ENCODE data around the gene SNRPA. TPM values are rescaled to one million over a fixed set of nuclear protein-coding genes. Genes with fewer than 3 reads are reported as not detected.
A peak's percentile ranks its signal among the peaks of the same experiment; 100 is the strongest.

SNRPA gene
- polyA plus RNA-seq, 3 donors = 27.9 to 78.3 (median 44.2) TPM

GRCh38 chr19:40785526-40785925, 34.5 kb downstream of the SNRPA start:
- intact Hi-C loops (cut with micrococcal nuclease) = no loop called here
- Mint-ChIP-seq H3K27me3 (ENCODE audit: low read depth in 3 of 3) (peaks cover 0 to 6% (median 0%) of the 10 kb centered on the region in 3 donors), H3K36me3 (peaks cover 70 to 88% of the 10 kb centered on the region in 2 donors), H3K4me3 (no peak overlapping the region), H3K4me1 (peaks cover 10% of the 10 kb centered on the region), H3K9me3 (no peaks in the 10 kb centered on the region), H3K27ac (peak overlapping the region in 1 of 7 donors; percentile 46)
- Histone ChIP-seq H3K9ac (ENCODE audit: insufficient read depth, low read length, poor library complexity, severe bottlenecking) (no peak overlapping the region), H3K4me2 (replicated peaks; ENCODE audit: extremely low read depth, low read length, poor library complexity, severe bottlenecking) (no peak overlapping the region), H3K4me3 (replicated peaks in 1 of 3; ENCODE audit: low read depth in 2 of 3, low read length in 3 of 3) (no peak overlapping the region), H2AFZ (ENCODE audit: insufficient read depth, low read depth, low read length, poor library complexity, severe bottlenecking) (no peak overlapping the region), H3K9me3 (replicated peaks in 1 of 2; ENCODE audit: control insufficient read depth in 1 of 2, insufficient read depth in 1 of 2, low read length in 2 of 2) (no peaks in the 10 kb centered on the region), H4K20me1 (ENCODE audit: insufficient read depth, low read length) (peaks cover 18% of the 10 kb centered on the region), H3K36me3 (replicated peaks in 1 of 2; ENCODE audit: control insufficient read depth in 1 of 2, insufficient read depth in 2 of 2, low read length in 2 of 2) (peaks cover 38 to 73% of the 10 kb centered on the region in 2 donors), H3K4me1 (ENCODE audit: control insufficient read depth in 1 of 2, insufficient read depth in 2 of 2, low read length in 2 of 2) (no peaks in the 10 kb centered on the region), H3K27ac (ENCODE audit: low read depth in 1 of 2, low read length in 2 of 2) (no peak overlapping the region), H3K27me3 (ENCODE audit: control insufficient read depth in 2 of 2, insufficient read depth in 2 of 2, low read length in 2 of 2) (no peaks in the 10 kb centered on the region), H3K79me2 (ENCODE audit: insufficient read depth, low read length) (no peaks in the 10 kb centered on the region)
- WGBS (ENCODE audit: insufficient coverage) = 100% methylated on average over 1 of the region's 1 CpG
- no peak for DNase-seq
- no peak for TF ChIP-seq CTCF (IDR thresholded peaks at IDR 0.05)

GRCh38 chr19:40786060-40787037, 35.3 kb downstream of the SNRPA start:
- no peak overlapping the region for H3K27ac ChIP-seq (ENCODE audit: low read depth in 1 of 2, low read length in 2 of 2)
- no peaks in the 10 kb centered on the region for H3K79me2 ChIP-seq (ENCODE audit: insufficient read depth, low read length)
- DNase-seq = no peak
- 97% methylated on average over 24 of the region's 25 CpGs for WGBS (ENCODE audit: insufficient coverage)
- no peaks in the 10 kb centered on the region for H3K9me3 Mint-ChIP-seq
- H3K36me3 ChIP-seq (replicated peaks in 1 of 2; ENCODE audit: control insufficient read depth in 1 of 2, insufficient read depth in 2 of 2, low read length in 2 of 2) = peaks cover 38 to 76% of the 10 kb centered on the region in 2 donors
- peaks cover 70 to 91% of the 10 kb centered on the region in 2 donors for H3K36me3 Mint-ChIP-seq
- H3K27ac Mint-ChIP-seq = peak overlapping the region in 4 of 7 donors; percentile 7 to 37 (median 23)
- no peaks in the 10 kb centered on the region for H3K9me3 ChIP-seq (replicated peaks in 1 of 2; ENCODE audit: control insufficient read depth in 1 of 2, insufficient read depth in 1 of 2, low read length in 2 of 2)
- no peak overlapping the region for H3K4me2 ChIP-seq (replicated peaks; ENCODE audit: extremely low read depth, low read length, poor library complexity, severe bottlenecking)
- TF ChIP-seq CTCF (IDR thresholded peaks at IDR 0.05) = no peak
- no peak overlapping the region for H3K9ac ChIP-seq (ENCODE audit: insufficient read depth, low read length, poor library complexity, severe bottlenecking)
- H3K4me3 Mint-ChIP-seq = no peak overlapping the region
- intact Hi-C loops (cut with micrococcal nuclease) = no loop called here
- no peak overlapping the region for H2AFZ ChIP-seq (ENCODE audit: insufficient read depth, low read depth, low read length, poor library complexity, severe bottlenecking)
- H4K20me1 ChIP-seq (ENCODE audit: insufficient read depth, low read length) = peaks cover 17% of the 10 kb centered on the region
- peaks cover 0 to 6% (median 0%) of the 10 kb centered on the region in 3 donors for H3K27me3 Mint-ChIP-seq (ENCODE audit: low read depth in 3 of 3)
- H3K4me3 ChIP-seq (replicated peaks in 1 of 3; ENCODE audit: low read depth in 2 of 3, low read length in 3 of 3) = no peak overlapping the region
- no peaks in the 10 kb centered on the region for H3K4me1 ChIP-seq (ENCODE audit: control insufficient read depth in 1 of 2, insufficient read depth in 2 of 2, low read length in 2 of 2)
- no peaks in the 10 kb centered on the region for H3K27me3 ChIP-seq (ENCODE audit: control insufficient read depth in 2 of 2, insufficient read depth in 2 of 2, low read length in 2 of 2)
- H3K4me1 Mint-ChIP-seq = peaks cover 8% of the 10 kb centered on the region

Measured in CD14-positive monocyte (primary cell).